K562 (cell line): ENCODE data around the gene CXCR5. TPM values are rescaled to one million over a fixed set of nuclear protein-coding genes. Genes with fewer than 3 reads are reported as not detected.

ENCODE experiments used
- ATAC-seq: fragments of 200-7000 bp; cut with Tn5 transposase; 3 replicates; pipeline ENCODE4 v1.9.1; 2020; ENCODE audit warnings: moderate library complexity
- BruUV-seq: library from RNA; stranded (reverse); fragments of 400-500 nt; replicated peaks from 2 replicates; lab custom pipeline; 2021; lab: Mats Ljungman, UMichigan
- CTCF ChIA-PET: fragments of 300-600 bp; formaldehyde crosslinking; extraction: SDS; loops from one replicate; lab custom pipeline; 2021; ENCODE audit warnings: low intra/inter-chr PET ratio; lab: Yijun Ruan, JAX
- POLR2A ChIA-PET: fragments of 300-600, 350-650 bp; sonication (Branson Sonifier 250); formaldehyde crosslinking; extraction: SDS; loops from one replicate; lab custom pipeline; 2021; ENCODE audit warnings: antibody characterized with exemption, inconsistent platforms; lab: Yijun Ruan, JAX
- DNase-seq, 4 experiments: peaks; one replicate each; pipeline versions ENCODE4 v3.0.0 to v3.0.0-alpha.2; 2011 to 2018; ENCODE audit warnings: low spot score in 3 of 4, mixed read lengths in 3 of 4; ENCODE audit errors: extremely low read depth in 1 of 4
- FAIRE-seq: peaks from 2 replicates; lab custom pipeline; 2011; peaks lifted over from hg19 to GRCh38; lab: Jason Lieb, UNC
- H2AFZ ChIP-seq: 2 replicates; pipeline ENCODE4 v1.6.0; 2011; ENCODE audit warnings: low read depth, low read length, control low read depth, inconsistent platforms
- H3K27ac ChIP-seq: fragments of 200-600 bp; 3 replicates; pipeline ENCODE4 v1.8.0; 2011; ENCODE audit warnings: low read depth, mild to moderate bottlenecking, control low read depth, inconsistent platforms, low read length, moderate library complexity, mixed read lengths; ENCODE audit errors: extremely low read depth
- H3K27me3 ChIP-seq, 2 experiments: fragments of 300-600 bp in 1 of 2; 2 replicates in 1 of 2; 3 replicates in 1 of 2; pipeline versions ENCODE4 v1.6.0 to v1.8.0; 2011; ENCODE audit warnings: inconsistent platforms in 2 of 2, low read length in 2 of 2, mild to moderate bottlenecking in 1 of 2, mixed read lengths in 1 of 2, moderate library complexity in 1 of 2; ENCODE audit not compliant: control insufficient read depth in 2 of 2, insufficient read depth in 2 of 2
- H3K36me3 ChIP-seq: fragments of 300-600 bp; 3 replicates; pipeline ENCODE4 v1.8.0; 2011; ENCODE audit warnings: mild to moderate bottlenecking, low read length, inconsistent platforms; ENCODE audit not compliant: control insufficient read depth, insufficient read depth
- H3K4me1 ChIP-seq, 2 experiments: fragments of 200-600 bp in 1 of 2; replicated peaks in 1 of 2; 2 replicates in 1 of 2; 3 replicates in 1 of 2; pipeline versions ENCODE4 v1.5.1 to v1.8.0; 2011; ENCODE audit warnings: inconsistent platforms in 2 of 2, low read length in 2 of 2, mild to moderate bottlenecking in 1 of 2, mixed read lengths in 1 of 2, moderate library complexity in 1 of 2; ENCODE audit not compliant: control insufficient read depth in 2 of 2, insufficient read depth in 2 of 2
- H3K4me2 ChIP-seq: 2 replicates; pipeline ENCODE4 v1.6.1; 2011; ENCODE audit warnings: low read length, control low read depth, inconsistent platforms, mixed read lengths; ENCODE audit not compliant: insufficient read depth
- H3K4me3 ChIP-seq: fragments of 200-600 bp; sonication (generic), shearing (Covaris generic); 2 replicates; pipeline ENCODE4 v1.5.1; 2016; ENCODE audit warnings: control low read depth, inconsistent platforms
- H3K79me2 ChIP-seq: fragments of 200-600 bp; 3 replicates; pipeline ENCODE4 v1.8.0; 2011; ENCODE audit warnings: low read length, inconsistent platforms; ENCODE audit not compliant: control insufficient read depth, insufficient read depth
- H3K9ac ChIP-seq, 2 experiments: 2 replicates each; pipeline versions ENCODE4 v1.6.0 to v1.6.1; 2011; ENCODE audit warnings: low read depth in 2 of 2, low read length in 2 of 2, control low read depth in 1 of 2, inconsistent platforms in 1 of 2, mild to moderate bottlenecking in 1 of 2, mixed read lengths in 1 of 2; ENCODE audit not compliant: insufficient read depth in 1 of 2
- H3K9me1 ChIP-seq: one replicate; pipeline ENCODE4 v1.6.0; 2011; ENCODE audit warnings: inconsistent platforms, mild to moderate bottlenecking, low read length, moderate library complexity; ENCODE audit not compliant: control insufficient read depth, insufficient read depth
- H3K9me3 ChIP-seq: replicated peaks from 2 replicates; pipeline ENCODE4 v1.5.1; 2011; ENCODE audit warnings: low read depth, low read length, inconsistent platforms; ENCODE audit not compliant: control insufficient read depth, insufficient read depth
- H4K20me1 ChIP-seq: replicated peaks from 2 replicates; pipeline ENCODE4 v1.6.1; 2011; ENCODE audit warnings: low read length, inconsistent platforms, mixed read lengths; ENCODE audit not compliant: control insufficient read depth, insufficient read depth
- HDAC8 ChIP-seq: fragments of 450-650 bp; IDR thresholded peaks from 2 replicates; pipeline ENCODE4 v1.6.1; 2016; ENCODE audit warnings: mild to moderate bottlenecking, missing genetic modification characterization, moderate library complexity, missing compliant biosample characterization
- ID3 ChIP-seq, 2 experiments: fragments of 250-450 bp in 1 of 2; fragments of 450-650 bp in 1 of 2; sonication (Bioruptor Pico) in 1 of 2; IDR thresholded peaks; 2 replicates each; pipeline versions ENCODE4 v1.6.1 to v1.8.0; 2016 to 2021; ENCODE audit warnings: mild to moderate bottlenecking in 2 of 2, moderate library complexity in 2 of 2, missing compliant biosample characterization in 1 of 2, missing genetic modification characterization in 1 of 2
- PTTG1 ChIP-seq: fragments of 450-650 bp; IDR thresholded peaks from 2 replicates; pipeline ENCODE4 v1.6.1; 2016; ENCODE audit warnings: low read depth, mild to moderate bottlenecking, missing genetic modification characterization, missing compliant biosample characterization
- TOE1 ChIP-seq, 2 experiments: fragments of 450-650 bp in 1 of 2; sonication (generic) in 1 of 2; formaldehyde crosslinking in 1 of 2; IDR thresholded peaks; 2 replicates each; pipeline versions ENCODE4 v1.7.1 to v1.8.0; 2016 to 2022; ENCODE audit warnings: borderline replicate concordance in 2 of 2, mild to moderate bottlenecking in 2 of 2, antibody characterized with exemption in 1 of 2, inconsistent platforms in 1 of 2, low read depth in 1 of 2, missing genetic modification reagents in 1 of 2, moderate library complexity in 1 of 2
- ZNF592 ChIP-seq: fragments of 450-650 bp; IDR thresholded peaks from 2 replicates; pipeline ENCODE4 v1.6.1; 2017; ENCODE audit warnings: antibody characterized with exemption, mild to moderate bottlenecking
- WGBS: fragments of 100-300 bp; shearing (Covaris generic); methylation state at CpG from one replicate; pipeline ENCODE4 v1.1.6; 2016; ENCODE audit warnings: low coverage, mixed read lengths; ENCODE audit not compliant: insufficient coverage; ENCODE audit errors: missing lambda C conversion rate; 5-methylcytosine and 5-hydroxymethylcytosine counted together
- in situ Hi-C: fragments of 300-500 bp; cut with MboI; formaldehyde crosslinking; loops from 4 replicates; pipeline ENCODE4 v1.15.0; 2018; ENCODE audit warnings: inconsistent platforms, mixed read lengths
- intact Hi-C: fragments of 100-400 bp; cut with micrococcal nuclease; formaldehyde crosslinking; loops from 2 replicates; pipeline ENCODE4 v1.14.2; 2022
- polyA plus RNA-seq, 8 experiments: library from polyadenylated mRNA; depleted of rRNA in 4 of 8; stranded (reverse) in 5 of 8; unstranded in 3 of 8; fragments of >200 nt; fragmentation: Nextera tagmentation in 2 of 8; fragmentation: Illumina TruSeq in 1 of 8; extraction: Ambion mirVana in 2 of 8; extraction: Trizol in 1 of 8; gene quantifications; 2 replicates each; pipeline versions ENCODE4 v1.2.1 to v1.2.3, GENCODE V29; 2011 to 2014; ENCODE audit warnings: inconsistent platforms in 1 of 8, missing spikeins in 1 of 8
- total RNA-seq, 7 experiments: library from RNA; depleted of rRNA in 6 of 7; stranded (reverse); fragments of >200 nt in 6 of 7; fragmentation: Illumina TruSeq in 2 of 7; extraction: Trizol in 2 of 7; gene quantifications; 2 replicates each; pipeline versions ENCODE4 v1.2.1 to v1.2.3, GENCODE V29; 2011 to 2021; ENCODE audit warnings: low replicate concordance in 1 of 7

CXCR5 gene
- total and polyA plus RNA-seq, 9 of the 15 experiments (the other 6 are each of a cell fraction or from before 2014, with no cell fraction given) = 0.03 to 0.06 TPM; not detected in 7

- no peaks in the 10 kb centered on the region for H3K27me3 ChIP-seq
- H3K27ac ChIP-seq = no peak overlapping the region
- no peaks in the 10 kb centered on the region for H3K79me2 ChIP-seq
- no TSS peak for BruUV-seq
- H2AFZ ChIP-seq = no peak overlapping the region
- intact Hi-C loops = no loop called here
- 49% methylated on average over 12 of the region's 12 CpGs for WGBS
- in situ Hi-C loops = no loop called here
- no peak overlapping the region for H3K4me2 ChIP-seq
- TF ChIP-seq PTTG1 (tag) = 0 out of 2 replicates have a peak, but pooled peaks have one; percentile 37
- TF ChIP-seq TOE1 (IDR thresholded peaks at IDR 0.05; ENCODE audit: borderline replicate concordance) = no peak
- TF ChIP-seq TOE1 (CRISPR knock-in tag; IDR thresholded peaks at IDR 0.05; ENCODE audit: borderline replicate concordance, low read depth) = no peak
- TF ChIP-seq ID3 (CRISPR knock-in tag; IDR thresholded peaks at IDR 0.05) = no peak
- peak; percentile 38; the same call in 1 of the 2 replicates for TF ChIP-seq ID3 (tag; IDR thresholded peaks at IDR 0.05)
- TF ChIP-seq HDAC8 (tag) = 0 out of 2 replicates have a peak, but pooled peaks have one; percentile 41
- TF ChIP-seq ZNF592 = peak; percentile 60; the same call in 1 of the 2 replicates
- ATAC-seq (no peak), DNase-seq (no peak), FAIRE-seq (no peak)
- peak overlapping the region in 1 of 2 experiments; percentile 48; a peak in 2 of 4 replicates for H3K9ac ChIP-seq
- ChIA-PET POLR2A (no interaction called here), CTCF (no interaction called here)
- H3K4me3 ChIP-seq = no peak overlapping the region
- peaks cover 3 to 4% of the 10 kb centered on the region in 2 experiments; a peak in 2 of 5 replicates for H3K4me1 ChIP-seq
- H4K20me1 ChIP-seq = no peaks in the 10 kb centered on the region
- no peaks in the 10 kb centered on the region for H3K36me3 ChIP-seq
- no peaks in the 10 kb centered on the region; the same call in 1 of the 2 replicates for H3K9me3 ChIP-seq
- H3K9me1 ChIP-seq = no peaks in the 10 kb centered on the region
These were observed 30.0 kb upstream of the CXCR5 start for GRCh38 chr11:118853678-118854077.
